ENCODE results near the gene SARNP. TPM values are rescaled to one million over a fixed set of nuclear protein-coding genes. Genes with fewer than 3 reads are reported as not detected.

The SARNP gene
- total and polyA plus RNA-seq, 2 donors (not counting 1 experiment from before 2014, with no cell fraction given): 88.5 to 183 TPM

DNA sequence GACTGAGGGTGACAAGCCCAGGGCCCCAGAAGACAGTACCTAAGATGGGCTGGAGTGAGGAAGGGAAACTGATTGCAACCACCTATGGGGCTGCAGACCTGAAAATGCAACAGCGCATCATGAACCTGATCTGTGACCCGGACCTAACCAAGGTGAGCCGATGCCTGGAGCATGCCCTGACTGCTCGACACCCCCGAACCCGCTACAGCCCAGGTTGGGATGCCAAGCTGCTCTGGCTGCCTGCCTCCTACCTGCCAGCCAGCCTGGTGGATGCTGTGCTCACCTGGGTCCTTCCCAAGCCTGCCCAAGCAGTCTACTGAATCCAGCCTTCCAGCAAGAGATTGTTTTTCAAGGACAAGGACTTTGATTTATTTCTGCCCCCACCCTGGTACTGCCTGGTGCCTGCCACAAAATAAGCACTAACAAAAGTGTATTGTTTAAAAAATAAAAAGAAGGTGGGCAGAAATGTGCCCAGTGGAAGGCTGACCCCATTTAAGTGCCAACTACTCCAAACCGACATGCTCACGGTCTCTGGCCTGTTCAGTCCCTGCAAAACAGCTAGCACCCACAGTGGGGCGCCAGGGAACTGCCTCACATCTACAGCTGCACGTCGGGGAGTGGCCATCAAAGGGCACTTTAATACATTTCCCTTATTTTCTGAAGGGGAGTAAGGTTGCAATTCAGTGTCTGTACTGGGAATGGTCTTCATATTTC lies 93.1 kb downstream of the SARNP start:
- peak; percentile 60 to 78 for DNase-seq (ENCODE audit: low read depth in 2 of 2)
- peak overlapping the region in 1 of 4 experiments; percentile 80 for H3K4me3 ChIP-seq (replicated peaks in 1 of 4; ENCODE audit: control extremely low read depth in 1 of 4, insufficient read depth in 1 of 4, low read depth in 3 of 4, low read length in 4 of 4)
- H3K9ac ChIP-seq (ENCODE audit: insufficient read depth, low read length): no peak overlapping the region
- H2AFZ ChIP-seq (ENCODE audit: low read length): no peak overlapping the region
- peaks cover 40% of the 10 kb centered on the region for H3K4me1 ChIP-seq (ENCODE audit: control insufficient read depth, extremely low read depth, insufficient read depth, low read length)
- H3K9me3 ChIP-seq (ENCODE audit: control insufficient read depth, insufficient read depth, low read depth, low read length): no peaks in the 10 kb centered on the region
- TF ChIP-seq EZH2 (IDR thresholded peaks at IDR 0.05; ENCODE audit: low read length, missing control alignments): no peak
- TF ChIP-seq, protein P1, sequence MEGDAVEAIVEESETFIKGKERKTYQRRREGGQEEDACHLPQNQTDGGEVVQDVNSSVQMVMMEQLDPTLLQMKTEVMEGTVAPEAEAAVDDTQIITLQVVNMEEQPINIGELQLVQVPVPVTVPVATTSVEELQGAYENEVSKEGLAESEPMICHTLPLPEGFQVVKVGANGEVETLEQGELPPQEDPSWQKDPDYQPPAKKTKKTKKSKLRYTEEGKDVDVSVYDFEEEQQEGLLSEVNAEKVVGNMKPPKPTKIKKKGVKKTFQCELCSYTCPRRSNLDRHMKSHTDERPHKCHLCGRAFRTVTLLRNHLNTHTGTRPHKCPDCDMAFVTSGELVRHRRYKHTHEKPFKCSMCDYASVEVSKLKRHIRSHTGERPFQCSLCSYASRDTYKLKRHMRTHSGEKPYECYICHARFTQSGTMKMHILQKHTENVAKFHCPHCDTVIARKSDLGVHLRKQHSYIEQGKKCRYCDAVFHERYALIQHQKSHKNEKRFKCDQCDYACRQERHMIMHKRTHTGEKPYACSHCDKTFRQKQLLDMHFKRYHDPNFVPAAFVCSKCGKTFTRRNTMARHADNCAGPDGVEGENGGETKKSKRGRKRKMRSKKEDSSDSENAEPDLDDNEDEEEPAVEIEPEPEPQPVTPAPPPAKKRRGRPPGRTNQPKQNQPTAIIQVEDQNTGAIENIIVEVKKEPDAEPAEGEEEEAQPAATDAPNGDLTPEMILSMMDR (conservative IDR thresholded peaks at IDR 0.05 in 1 of 2, IDR thresholded peaks at IDR 0.05 in 1 of 2; ENCODE audit: low read depth in 1 of 2, low read length in 2 of 2): peak; percentile 71 to 75
- H4K20me1 ChIP-seq (ENCODE audit: control insufficient read depth, extremely low read depth, insufficient read depth, low read length): no peaks in the 10 kb centered on the region
- H3K4me2 ChIP-seq (ENCODE audit: extremely low read depth, insufficient read depth, low read length): peak overlapping the region; percentile 98
- no peaks in the 10 kb centered on the region for H3K27me3 ChIP-seq (ENCODE audit: control insufficient read depth, insufficient read depth, low read length)
- peaks cover 19% of the 10 kb centered on the region for H3K36me3 ChIP-seq (ENCODE audit: control insufficient read depth, insufficient read depth, low read length)
- peaks cover 49% of the 10 kb centered on the region for H3K79me2 ChIP-seq (ENCODE audit: control insufficient read depth, insufficient read depth, low read length)
- H3K27ac ChIP-seq (ENCODE audit: insufficient read depth, low read length): peak overlapping the region; percentile 31

DNA sequence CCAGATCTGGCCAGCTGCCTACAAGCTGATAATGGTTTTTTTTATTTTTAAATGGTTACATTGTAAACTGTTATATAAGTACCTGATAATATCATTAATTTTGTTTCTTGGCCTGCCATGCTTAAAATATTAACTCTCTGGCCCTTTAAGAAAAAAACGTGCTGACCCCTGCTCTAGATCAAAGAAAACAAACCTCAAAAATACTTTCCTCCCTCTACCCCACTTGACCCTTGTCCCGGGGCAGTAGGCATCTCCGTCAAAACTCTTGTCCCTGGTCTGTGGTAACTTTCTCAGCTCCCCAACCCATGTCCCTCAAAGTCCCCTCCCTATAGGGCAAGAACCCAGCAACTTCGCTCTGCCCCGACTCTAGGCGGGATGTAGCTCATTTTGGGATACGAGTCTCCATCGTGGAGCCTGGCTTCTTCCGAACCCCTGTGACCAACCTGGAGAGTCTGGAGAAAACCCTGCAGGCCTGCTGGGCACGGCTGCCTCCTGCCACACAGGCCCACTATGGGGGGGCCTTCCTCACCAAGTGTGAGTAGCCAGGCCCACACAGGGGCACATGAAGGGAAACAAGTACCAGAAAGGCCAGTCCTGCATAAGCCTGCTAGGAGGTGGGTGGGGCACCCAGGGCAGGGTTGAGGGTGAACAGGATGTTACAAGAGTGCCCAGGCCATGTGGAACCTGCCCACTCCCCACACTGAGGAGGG lies 93.9 kb downstream of the SARNP start:
- no peak for TF ChIP-seq EZH2 (IDR thresholded peaks at IDR 0.05; ENCODE audit: low read length, missing control alignments)
- TF ChIP-seq, protein P1 (conservative IDR thresholded peaks at IDR 0.05 in 1 of 2, IDR thresholded peaks at IDR 0.05 in 1 of 2; ENCODE audit: low read depth in 1 of 2, low read length in 2 of 2): no peak
- peak overlapping the region; percentile 17 for H3K4me2 ChIP-seq (ENCODE audit: extremely low read depth, insufficient read depth, low read length)
- H3K9ac ChIP-seq (ENCODE audit: insufficient read depth, low read length): no peak overlapping the region
- H3K27me3 ChIP-seq (ENCODE audit: control insufficient read depth, insufficient read depth, low read length): no peaks in the 10 kb centered on the region
- H4K20me1 ChIP-seq (ENCODE audit: control insufficient read depth, extremely low read depth, insufficient read depth, low read length): no peaks in the 10 kb centered on the region
- peaks cover 48% of the 10 kb centered on the region for H3K79me2 ChIP-seq (ENCODE audit: control insufficient read depth, insufficient read depth, low read length)
- no peaks in the 10 kb centered on the region for H3K9me3 ChIP-seq (ENCODE audit: control insufficient read depth, insufficient read depth, low read depth, low read length)
- peaks cover 19% of the 10 kb centered on the region for H3K36me3 ChIP-seq (ENCODE audit: control insufficient read depth, insufficient read depth, low read length)
- H3K27ac ChIP-seq (ENCODE audit: insufficient read depth, low read length): peak overlapping the region; percentile 31
- peaks cover 47% of the 10 kb centered on the region for H3K4me1 ChIP-seq (ENCODE audit: control insufficient read depth, extremely low read depth, insufficient read depth, low read length)
- no peak for DNase-seq (ENCODE audit: low read depth in 2 of 2)
- no peak overlapping the region for H2AFZ ChIP-seq (ENCODE audit: low read length)
- H3K4me3 ChIP-seq (replicated peaks in 1 of 4; ENCODE audit: control extremely low read depth in 1 of 4, insufficient read depth in 1 of 4, low read depth in 3 of 4, low read length in 4 of 4): peak overlapping the region in 1 of 4 experiments; percentile 80

DNA sequence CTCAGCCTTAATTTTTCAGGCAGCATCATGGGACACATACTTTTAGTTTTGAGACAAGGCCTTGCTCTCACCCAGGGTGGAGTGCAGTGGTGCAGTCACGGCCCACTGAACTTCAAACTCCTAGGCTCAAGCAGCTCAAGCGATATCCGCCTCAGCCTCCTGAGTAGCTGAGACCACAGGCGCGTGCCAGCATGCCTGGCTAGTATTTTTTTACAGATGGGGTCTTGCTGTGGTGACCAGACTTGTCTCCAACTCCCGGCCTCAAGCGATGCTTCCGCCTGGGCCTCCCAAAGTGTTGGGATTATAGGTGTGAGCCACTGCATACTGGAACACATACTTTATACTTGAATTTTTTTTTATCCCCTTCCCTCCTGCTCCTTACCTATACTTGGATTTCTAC lies 94.6 kb downstream of the SARNP start:
- H3K27me3 ChIP-seq (ENCODE audit: control insufficient read depth, insufficient read depth, low read length): no peaks in the 10 kb centered on the region
- peaks cover 19% of the 10 kb centered on the region for H3K36me3 ChIP-seq (ENCODE audit: control insufficient read depth, insufficient read depth, low read length)
- H3K9me3 ChIP-seq (ENCODE audit: control insufficient read depth, insufficient read depth, low read depth, low read length): no peaks in the 10 kb centered on the region
- no peak for TF ChIP-seq EZH2 (IDR thresholded peaks at IDR 0.05; ENCODE audit: low read length, missing control alignments)
- no peak overlapping the region for H3K4me2 ChIP-seq (ENCODE audit: extremely low read depth, insufficient read depth, low read length)
- no peak overlapping the region for H3K9ac ChIP-seq (ENCODE audit: insufficient read depth, low read length)
- no peaks in the 10 kb centered on the region for H4K20me1 ChIP-seq (ENCODE audit: control insufficient read depth, extremely low read depth, insufficient read depth, low read length)
- H2AFZ ChIP-seq (ENCODE audit: low read length): no peak overlapping the region
- H3K79me2 ChIP-seq (ENCODE audit: control insufficient read depth, insufficient read depth, low read length): peaks cover 44% of the 10 kb centered on the region
- H3K27ac ChIP-seq (ENCODE audit: insufficient read depth, low read length): peak overlapping the region; percentile 0
- H3K4me3 ChIP-seq (replicated peaks in 1 of 4; ENCODE audit: control extremely low read depth in 1 of 4, insufficient read depth in 1 of 4, low read depth in 3 of 4, low read length in 4 of 4): no peak overlapping the region
- DNase-seq (ENCODE audit: low read depth in 2 of 2): no peak
- peaks cover 54% of the 10 kb centered on the region for H3K4me1 ChIP-seq (ENCODE audit: control insufficient read depth, extremely low read depth, insufficient read depth, low read length)
